MM.1S (cell line): ENCODE results near the gene LARGE1.

Source experiments
- DNase-seq: peaks from one replicate; pipeline ENCODE4 v3.0.0-alpha.2; 2015
- H2AFZ ChIP-seq: fragments of 300-600 bp; sonication (generic); 2 replicates; pipeline ENCODE4 v1.6.0; 2016; ENCODE audit warnings: antibody characterized with exemption, low read length
- H3F3A ChIP-seq: fragments of 300-600 bp; sonication (generic); 2 replicates; pipeline ENCODE4 v1.6.1; 2016; ENCODE audit warnings: mild to moderate bottlenecking, antibody characterized with exemption, low read length, moderate library complexity, mixed read lengths; ENCODE audit not compliant: insufficient read depth
- H3K27ac ChIP-seq: fragments of 300-600 bp; sonication (generic); 2 replicates; pipeline ENCODE4 v1.5.1; 2016; ENCODE audit warnings: mild to moderate bottlenecking, low read length
- H3K27me3 ChIP-seq: fragments of 300-600 bp; sonication (generic); replicated peaks from 2 replicates; pipeline ENCODE4 v1.6.0; 2016; ENCODE audit warnings: low read length; ENCODE audit not compliant: insufficient read depth
- H3K36me3 ChIP-seq: fragments of 300-600 bp; sonication (generic); replicated peaks from 2 replicates; pipeline ENCODE4 v1.6.1; 2016; ENCODE audit warnings: mild to moderate bottlenecking, low read length, mixed read lengths; ENCODE audit not compliant: insufficient read depth
- H3K4me1 ChIP-seq: fragments of 300-600 bp; sonication (generic); 2 replicates; pipeline ENCODE4 v1.6.1; 2016; ENCODE audit warnings: low read length, mixed read lengths
- H3K4me2 ChIP-seq: fragments of 300-600 bp; sonication (generic); 2 replicates; pipeline ENCODE4 v1.6.0; 2016; ENCODE audit warnings: low read depth, low read length
- H3K4me3 ChIP-seq: fragments of 300-600 bp; sonication (generic); 2 replicates; pipeline ENCODE4 v1.5.1; 2016; ENCODE audit warnings: low read length, mixed read lengths
- H3K79me2 ChIP-seq: fragments of 300-600 bp; sonication (generic); 2 replicates; pipeline ENCODE4 v1.6.1; 2016; ENCODE audit warnings: mixed run types, low read length, mixed read lengths
- H3K9ac ChIP-seq: fragments of 300-600 bp; sonication (generic); 2 replicates; pipeline ENCODE4 v1.6.1; 2016; ENCODE audit warnings: low read length, mixed read lengths
- H3K9me2 ChIP-seq: fragments of 300-600 bp; sonication (generic); replicated peaks from 2 replicates; pipeline ENCODE4 v1.6.1; 2016; ENCODE audit warnings: mild to moderate bottlenecking, low read length, mixed read lengths; ENCODE audit not compliant: insufficient read depth
- H3K9me3 ChIP-seq: fragments of 300-600 bp; sonication (generic); replicated peaks from 2 replicates; pipeline ENCODE4 v1.6.1; 2016; ENCODE audit warnings: mild to moderate bottlenecking, low read length, mixed read lengths; ENCODE audit not compliant: insufficient read depth
- H4K20me1 ChIP-seq: fragments of 300-600 bp; sonication (generic); 2 replicates; pipeline ENCODE4 v1.6.1; 2016; ENCODE audit warnings: mild to moderate bottlenecking, low read length, moderate library complexity, mixed read lengths; ENCODE audit not compliant: insufficient read depth
- EZH2 ChIP-seq: fragments of 300-600 bp; sonication (generic); optimal IDR thresholded peaks from 2 replicates; pipeline ENCODE3; 2017; ENCODE audit warnings: low read depth, mild to moderate bottlenecking, antibody characterized with exemption, low read length, mixed read lengths
- EZH2phosphoT487 ChIP-seq: fragments of 300-600 bp; sonication (generic); IDR thresholded peaks from 2 replicates; pipeline ENCODE4 v1.6.1; 2018; ENCODE audit warnings: antibody characterized with exemption, low read length
- TF ChIP-seq, protein P1 (sequence below): fragments of 300-600 bp; sonication (generic); IDR thresholded peaks from 2 replicates; pipeline ENCODE4 v1.5.1; 2016; ENCODE audit warnings: antibody characterized with exemption, low read length, mixed read lengths

Gene LARGE1

DNA sequence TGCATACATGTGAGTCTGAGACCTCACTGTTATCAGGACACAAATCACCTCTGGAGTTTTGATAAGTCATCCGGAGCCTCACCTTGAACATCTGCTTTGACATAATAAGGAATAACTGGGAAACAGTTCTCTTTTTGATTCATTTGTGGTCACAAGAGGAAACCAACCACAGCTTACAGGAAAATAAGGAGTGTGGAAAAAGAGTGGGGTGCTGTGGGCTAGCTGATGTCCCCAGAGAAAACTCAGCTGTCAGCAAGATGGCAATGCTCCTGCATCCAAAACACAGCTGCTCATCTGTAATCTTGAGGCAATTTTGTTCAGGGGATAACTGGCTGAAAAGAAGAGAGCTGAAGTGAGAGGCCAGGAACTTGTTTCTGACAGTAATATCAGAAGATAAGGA lies 445.7 kb downstream of the LARGE1 start:
- Histone ChIP-seq H2AFZ (no peak overlapping the region), H3K4me2 (no peak overlapping the region), H3K27me3 (no peaks in the 10 kb centered on the region), H3K79me2 (peaks cover 5% of the 10 kb centered on the region; the same call in 1 of the 2 replicates), H3K4me3 (no peak overlapping the region), H3K27ac (peak overlapping the region; percentile 20; the same call in 1 of the 2 replicates), H4K20me1 (no peaks in the 10 kb centered on the region), H3K36me3 (no peaks in the 10 kb centered on the region), H3K9ac (no peak overlapping the region), H3F3A (peaks cover 22% of the 10 kb centered on the region), H3K9me3 (no peaks in the 10 kb centered on the region), H3K4me1 (peaks cover 17% of the 10 kb centered on the region), H3K9me2 (no peaks in the 10 kb centered on the region)
- TF ChIP-seq, protein P1, sequence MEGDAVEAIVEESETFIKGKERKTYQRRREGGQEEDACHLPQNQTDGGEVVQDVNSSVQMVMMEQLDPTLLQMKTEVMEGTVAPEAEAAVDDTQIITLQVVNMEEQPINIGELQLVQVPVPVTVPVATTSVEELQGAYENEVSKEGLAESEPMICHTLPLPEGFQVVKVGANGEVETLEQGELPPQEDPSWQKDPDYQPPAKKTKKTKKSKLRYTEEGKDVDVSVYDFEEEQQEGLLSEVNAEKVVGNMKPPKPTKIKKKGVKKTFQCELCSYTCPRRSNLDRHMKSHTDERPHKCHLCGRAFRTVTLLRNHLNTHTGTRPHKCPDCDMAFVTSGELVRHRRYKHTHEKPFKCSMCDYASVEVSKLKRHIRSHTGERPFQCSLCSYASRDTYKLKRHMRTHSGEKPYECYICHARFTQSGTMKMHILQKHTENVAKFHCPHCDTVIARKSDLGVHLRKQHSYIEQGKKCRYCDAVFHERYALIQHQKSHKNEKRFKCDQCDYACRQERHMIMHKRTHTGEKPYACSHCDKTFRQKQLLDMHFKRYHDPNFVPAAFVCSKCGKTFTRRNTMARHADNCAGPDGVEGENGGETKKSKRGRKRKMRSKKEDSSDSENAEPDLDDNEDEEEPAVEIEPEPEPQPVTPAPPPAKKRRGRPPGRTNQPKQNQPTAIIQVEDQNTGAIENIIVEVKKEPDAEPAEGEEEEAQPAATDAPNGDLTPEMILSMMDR = no peak
- no peak for TF ChIP-seq EZH2
- no peak for TF ChIP-seq EZH2phosphoT487
- no peak for DNase-seq

DNA sequence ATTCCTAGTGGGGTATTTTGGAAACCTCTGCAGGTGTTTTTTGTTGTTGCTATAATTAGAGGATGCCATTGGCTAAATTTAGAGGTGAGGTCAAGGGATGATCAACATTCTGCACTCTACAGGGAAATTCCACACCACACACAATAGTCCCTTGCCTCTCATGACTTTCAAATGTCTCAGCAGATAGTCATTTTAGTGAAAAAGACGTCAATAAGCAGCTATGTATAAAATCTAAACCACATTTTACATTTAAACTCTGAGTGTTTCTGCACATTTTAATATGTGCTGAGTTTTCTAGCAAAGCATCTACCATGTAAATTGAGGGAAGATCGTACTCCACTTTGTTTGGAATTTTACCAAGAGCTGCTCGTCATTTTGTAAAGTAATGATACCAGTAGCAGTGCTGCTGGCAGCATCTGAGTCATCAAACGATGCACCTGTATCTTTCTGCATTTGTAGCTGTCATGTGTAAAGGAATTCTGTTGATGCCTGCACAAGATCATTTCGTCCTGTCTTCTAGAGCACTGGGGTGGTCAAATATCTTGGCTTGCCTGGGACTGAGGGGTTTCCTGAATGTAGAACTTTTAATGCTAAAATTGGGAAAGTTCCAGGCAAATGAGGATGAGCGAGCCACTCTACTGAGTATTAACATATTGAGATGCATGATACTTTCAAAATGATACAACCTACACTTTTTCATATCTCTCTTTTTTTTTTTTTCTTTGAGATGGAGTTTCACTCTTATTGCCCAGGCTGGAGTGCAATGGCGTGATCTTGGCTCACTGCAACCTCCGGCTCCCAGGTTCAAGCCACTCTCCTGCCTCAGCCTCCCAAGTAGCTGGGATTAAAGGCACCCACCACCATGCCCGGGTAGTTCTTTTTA lies 447.6 kb downstream of the LARGE1 start:
- Histone ChIP-seq H3K27ac (peak overlapping the region; percentile 94), H3K9me2 (no peaks in the 10 kb centered on the region), H3K27me3 (no peaks in the 10 kb centered on the region), H3K79me2 (peaks cover 9% of the 10 kb centered on the region; the same call in 1 of the 2 replicates), H3K36me3 (no peaks in the 10 kb centered on the region), H3K9ac (peak overlapping the region; percentile 65), H3K4me3 (peak overlapping the region; percentile 38), H3K9me3 (no peaks in the 10 kb centered on the region), H3K4me1 (peaks cover 17% of the 10 kb centered on the region), H3K4me2 (peak overlapping the region; percentile 74), H2AFZ (no peak overlapping the region), H3F3A (peaks cover 22% of the 10 kb centered on the region), H4K20me1 (no peaks in the 10 kb centered on the region)
- TF ChIP-seq EZH2 = no peak
- no peak for TF ChIP-seq EZH2phosphoT487
- TF ChIP-seq, protein P1 = no peak
- peak; percentile 74 for DNase-seq

DNA sequence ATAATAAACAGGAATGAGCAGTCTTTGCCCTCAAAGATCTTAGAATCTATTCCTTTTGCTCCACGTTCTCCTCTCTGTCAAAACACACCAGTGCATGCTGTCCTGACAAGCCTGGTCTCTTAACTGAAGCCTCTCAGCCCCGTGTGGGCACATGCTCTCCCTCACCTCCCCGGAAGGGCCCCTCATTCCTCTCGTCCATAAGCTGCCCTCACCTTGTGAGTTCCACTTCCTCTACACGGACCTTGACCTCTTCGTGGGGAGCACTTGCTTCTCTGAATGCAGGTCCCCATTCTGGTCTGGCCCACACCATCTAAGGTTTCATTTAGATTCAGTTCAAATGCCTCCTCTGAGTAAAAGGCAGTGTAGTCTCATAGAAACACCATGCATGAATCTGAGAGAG lies 449.8 kb downstream of the LARGE1 start:
- no peak overlapping the region for H2AFZ ChIP-seq
- H3K4me3 ChIP-seq = no peak overlapping the region
- no peaks in the 10 kb centered on the region for H3K27me3 ChIP-seq
- H3K9me3 ChIP-seq = no peaks in the 10 kb centered on the region
- H4K20me1 ChIP-seq = no peaks in the 10 kb centered on the region
- DNase-seq = no peak
- H3K9me2 ChIP-seq = no peaks in the 10 kb centered on the region
- H3K4me2 ChIP-seq = no peak overlapping the region
- H3K79me2 ChIP-seq = peaks cover 9% of the 10 kb centered on the region; the same call in 1 of the 2 replicates
- no peak for TF ChIP-seq EZH2
- TF ChIP-seq EZH2phosphoT487 = no peak
- TF ChIP-seq, protein P1 = no peak
- peaks cover 17% of the 10 kb centered on the region for H3K4me1 ChIP-seq
- H3K36me3 ChIP-seq = no peaks in the 10 kb centered on the region
- H3K9ac ChIP-seq = no peak overlapping the region
- no peak overlapping the region for H3K27ac ChIP-seq
- H3F3A ChIP-seq = peaks cover 22% of the 10 kb centered on the region
